HuH-7.5 (cell line): ENCODE data around the gene PLCG1.
"Not testable (repeated sequence)": the region's sequence is repeated elsewhere in the genome, so short reads cannot be mapped to it uniquely, and the experiment has no call there.

ENCODE experiments used
- DNase-seq: peaks from one replicate; pipeline ENCODE4 v3.0.0; 2011; ENCODE audit warnings: low spot score

PLCG1 gene

DNA sequence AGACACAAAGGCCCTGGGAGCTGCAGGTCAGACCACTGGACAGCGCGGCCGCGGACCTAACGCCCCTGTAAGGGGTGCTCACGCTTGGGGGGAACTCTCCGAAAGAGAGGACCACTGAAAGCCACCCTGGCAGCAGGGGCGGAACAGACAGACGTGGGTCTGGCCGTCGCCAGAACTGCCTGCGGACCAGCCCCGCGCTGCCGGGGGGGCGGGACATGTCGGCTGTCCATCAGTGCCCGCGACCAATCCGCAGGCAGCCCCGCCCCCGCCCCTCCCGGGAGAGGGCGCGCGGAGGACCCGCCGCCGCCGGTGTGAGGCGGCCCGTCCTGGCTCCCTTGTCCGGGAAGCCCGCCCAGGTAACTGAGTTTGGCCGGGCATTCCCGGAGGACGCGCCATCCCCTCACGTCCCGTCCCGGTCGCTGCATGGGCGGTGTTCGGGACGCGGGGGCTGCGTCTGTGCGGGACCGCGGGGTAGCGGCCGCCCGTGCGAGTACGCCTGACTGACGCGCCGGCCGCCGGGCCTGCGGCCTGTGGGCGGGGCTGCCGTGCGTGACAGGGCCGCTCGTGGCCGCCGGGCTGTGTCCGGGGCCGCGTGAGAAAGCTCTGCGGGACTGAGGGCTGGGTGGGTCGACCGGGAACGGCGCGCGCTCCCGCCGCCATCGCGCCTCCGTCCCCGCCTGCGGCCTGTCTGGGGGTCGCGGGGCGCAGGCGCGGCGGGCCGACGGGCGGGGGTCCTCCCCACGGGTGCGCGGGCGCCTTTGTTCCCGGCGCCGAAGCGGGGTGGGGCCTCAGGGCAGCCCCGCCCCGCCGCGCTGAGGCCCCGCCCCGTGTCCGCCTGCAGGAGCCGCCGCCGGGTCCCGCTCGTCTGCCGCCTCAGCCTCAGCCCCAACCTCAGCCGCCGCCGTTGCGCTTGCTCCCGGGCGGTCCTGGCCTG is at the start of gene PLCG1:
TSS of gene PLCG1 (plus strand) at position 864 of the 934 bp plus-strand sequence. CDS start 99 bp downstream, outside the sequence.
- DNase-seq = peak; percentile 97

DNA sequence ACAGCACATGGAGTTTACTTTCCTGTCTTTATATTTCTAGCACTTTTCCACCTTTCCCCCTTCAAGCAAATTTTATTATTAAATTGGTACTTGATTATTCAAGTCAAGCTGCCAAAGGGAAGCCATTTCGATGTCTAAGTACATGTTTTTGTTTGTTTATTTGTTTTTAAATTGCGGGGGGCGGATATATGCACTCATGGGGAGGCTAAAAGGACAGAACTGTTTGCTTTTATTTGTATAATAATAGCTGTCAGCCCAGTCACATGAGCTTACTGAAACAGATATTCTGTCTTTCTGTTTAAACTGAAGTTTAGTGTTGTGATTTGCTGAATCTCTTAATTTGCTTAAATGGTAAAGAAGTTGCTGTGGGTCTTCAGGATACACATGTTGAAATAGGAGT is 49.6 kb upstream of the PLCG1 start:
- DNase-seq = no peak

- DNase-seq = no peak
Observed at GRCh38 chr20:41089555-41089954, 47.8 kb upstream of the PLCG1 start.

- DNase-seq = no peak
Observed at GRCh38 chr20:41091927-41092326, 45.4 kb upstream of the PLCG1 start.

DNA sequence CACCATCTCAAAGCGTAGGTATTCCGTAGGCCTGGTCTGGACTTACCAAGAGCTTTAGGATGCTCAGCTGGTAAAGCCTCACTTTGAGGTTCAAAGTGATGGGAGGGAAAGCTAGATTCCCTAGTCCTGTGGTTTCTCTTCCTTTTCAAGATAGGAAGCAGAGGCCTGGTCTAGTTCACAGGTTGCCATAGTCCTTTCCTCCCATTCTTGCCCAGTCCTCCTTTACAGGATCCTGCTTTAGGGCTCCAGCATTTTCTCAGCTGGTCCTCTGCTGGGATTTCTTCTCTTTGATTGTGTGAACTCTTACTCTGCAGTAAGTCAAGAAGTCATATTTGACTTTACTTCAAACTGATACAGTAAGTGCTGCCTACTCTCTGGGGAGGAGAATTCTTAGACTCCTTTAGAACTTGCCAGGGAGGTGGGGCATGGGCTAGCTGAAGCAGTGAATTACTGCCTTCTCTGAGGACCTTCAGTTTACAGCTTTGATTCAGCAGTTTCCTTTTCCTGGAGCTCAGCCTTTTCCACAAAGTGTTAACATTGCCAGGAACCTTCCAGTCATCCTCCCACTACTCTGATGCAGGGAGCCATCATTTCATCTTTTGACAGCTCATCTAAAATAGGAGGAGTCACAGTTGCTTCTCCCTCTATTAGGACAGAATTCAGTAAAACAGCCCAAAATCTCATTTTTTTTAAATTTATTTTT is 42.8 kb upstream of the PLCG1 start:
- DNase-seq = no peak

DNA sequence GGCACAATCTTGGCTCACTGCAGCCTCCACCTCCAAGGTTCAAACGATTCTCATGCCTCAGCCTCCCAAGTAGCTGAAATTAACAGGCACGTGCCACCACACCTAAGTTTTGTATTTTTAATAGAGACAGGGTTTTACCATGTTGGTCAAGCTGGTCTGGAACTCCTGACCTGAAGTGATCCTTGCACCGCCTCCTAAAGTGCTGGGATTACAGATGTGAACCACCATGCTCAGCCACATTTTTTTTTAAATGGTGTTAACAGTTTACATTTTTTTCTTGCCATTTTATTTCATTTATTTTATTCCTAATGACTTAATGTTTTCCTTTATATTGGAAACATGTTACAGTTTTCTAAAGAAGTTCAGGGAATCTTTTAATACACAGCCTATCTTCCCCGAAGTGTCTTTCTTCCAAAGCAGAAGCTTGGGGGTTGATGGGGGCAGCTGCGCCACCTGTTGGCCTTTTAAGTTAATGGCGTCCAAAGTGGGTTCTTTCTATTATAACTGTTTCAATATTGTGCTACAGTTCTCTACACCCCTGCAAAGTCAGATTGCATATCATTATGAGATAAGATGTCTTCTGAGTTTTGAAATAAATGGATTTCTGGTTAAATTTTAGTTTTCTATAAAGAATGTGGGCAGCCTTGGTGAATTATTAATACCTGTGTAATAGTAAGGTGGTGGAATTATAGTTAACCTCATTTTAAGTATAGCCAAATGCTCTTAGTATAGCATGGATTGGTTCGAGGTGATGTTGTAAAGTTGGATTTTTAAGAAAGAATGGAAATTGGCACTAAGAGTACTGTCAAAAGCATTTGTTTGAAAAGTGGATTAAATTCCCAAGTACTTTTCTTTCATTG is 42.0 kb upstream of the PLCG1 start:
- peak; percentile 31 for DNase-seq

DNA sequence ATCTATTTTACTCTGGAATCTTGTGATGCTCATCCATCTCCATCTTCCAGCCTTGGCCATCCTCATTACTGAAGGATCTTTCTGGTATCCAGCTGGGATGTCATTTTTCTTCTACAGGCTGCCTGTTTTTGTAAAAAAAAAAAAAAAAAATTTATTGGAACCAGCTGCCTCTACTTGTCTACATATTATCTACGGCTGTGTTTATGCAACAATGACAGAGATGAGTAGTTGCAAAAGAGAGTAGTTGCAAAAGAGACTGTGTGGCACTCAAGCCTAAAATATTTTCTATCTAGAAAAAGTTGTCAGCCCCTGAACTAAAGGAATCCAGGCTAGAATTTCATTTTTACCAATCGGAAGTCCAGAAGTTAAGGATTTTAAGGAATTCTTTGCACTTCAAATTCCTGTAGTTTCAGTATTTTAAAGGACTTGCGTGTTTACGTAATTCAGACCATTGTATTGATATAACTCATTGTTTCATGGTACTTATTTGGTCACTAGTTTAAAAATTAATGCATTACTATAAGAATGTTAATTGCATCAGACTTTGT is 38.6 kb upstream of the PLCG1 start:
- no peak for DNase-seq

- no peak for DNase-seq
Observed at GRCh38 chr20:41100001-41100480, 37.3 kb upstream of the PLCG1 start.

GRCh38 chr20:41101660-41102059 is 35.7 kb upstream of the PLCG1 start:
- DNase-seq = no peak

- no peak for DNase-seq
Observed at GRCh38 chr20:41108531-41108930, 28.8 kb upstream of the PLCG1 start.

DNA sequence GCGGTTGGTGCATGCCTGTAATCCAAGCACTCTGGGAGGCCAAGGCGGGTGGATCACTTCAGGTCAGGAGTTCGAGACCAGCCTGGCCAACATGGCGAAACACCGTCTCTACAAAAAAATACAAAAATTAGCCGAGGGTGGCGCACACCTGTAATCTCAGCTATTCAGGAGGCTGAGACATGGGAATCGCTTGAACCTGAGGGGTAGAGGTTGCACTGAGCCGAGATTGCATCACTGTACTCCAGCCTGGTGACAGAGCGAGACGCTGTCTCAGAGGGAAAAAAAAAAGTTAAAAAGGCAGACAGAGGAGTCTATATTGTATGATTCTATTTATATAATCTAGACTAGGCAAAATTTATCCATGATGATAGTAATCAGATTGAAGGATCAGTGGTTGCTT is 27.3 kb upstream of the PLCG1 start:
- no peak for DNase-seq

- DNase-seq = no peak
Observed at GRCh38 chr20:41110930-41111577, 26.3 kb upstream of the PLCG1 start.

DNA sequence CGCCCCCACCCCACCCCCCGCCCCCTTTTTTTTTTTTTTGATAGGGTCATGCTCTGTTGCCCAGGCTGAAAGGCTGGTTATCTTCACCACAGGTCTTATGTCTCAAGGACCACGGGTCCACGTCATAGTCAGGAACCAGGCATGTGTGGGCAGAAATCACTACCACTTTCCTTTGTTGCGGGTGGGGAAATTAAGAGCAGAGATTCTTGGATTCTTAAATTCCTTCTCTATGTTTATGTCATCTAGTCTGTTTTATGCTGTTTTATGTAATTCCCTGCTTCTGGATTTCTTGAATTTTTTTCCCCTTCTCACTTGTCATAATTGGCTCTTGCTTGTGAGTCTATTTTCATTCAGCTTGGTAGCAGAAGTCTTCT is 25.8 kb upstream of the PLCG1 start:
- no peak for DNase-seq

DNA sequence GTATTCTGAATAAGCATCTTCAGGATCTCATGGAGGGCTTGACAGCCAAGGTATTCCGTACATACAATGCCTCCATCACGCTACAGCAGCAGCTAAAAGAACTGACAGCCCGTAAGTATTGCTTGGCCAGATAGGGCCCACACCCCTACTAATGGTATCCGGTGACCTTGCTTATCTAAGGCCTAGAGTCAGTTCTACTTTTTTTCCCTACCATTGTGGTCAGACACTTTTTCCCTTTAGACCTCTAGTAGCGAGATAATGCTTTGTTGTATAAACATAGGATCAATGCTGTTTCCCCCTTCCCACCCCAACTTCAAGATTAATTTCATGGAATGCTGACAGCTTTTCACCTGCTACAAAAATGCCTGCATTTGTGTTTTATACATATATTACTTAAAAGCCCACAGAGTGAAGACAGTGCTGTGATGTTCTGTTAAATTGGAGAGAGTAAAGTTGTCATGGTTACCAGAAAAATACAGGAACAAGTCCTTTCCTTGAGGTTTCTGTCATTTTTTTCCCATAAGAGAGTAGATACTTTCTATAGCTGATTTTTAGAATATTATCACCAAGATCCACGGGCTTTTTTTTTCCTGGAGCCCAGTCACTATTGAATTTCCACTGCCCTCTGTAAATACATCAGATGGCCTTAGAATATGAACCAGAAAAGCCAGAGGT is 20.9 kb upstream of the PLCG1 start:
- no peak for DNase-seq

DNA sequence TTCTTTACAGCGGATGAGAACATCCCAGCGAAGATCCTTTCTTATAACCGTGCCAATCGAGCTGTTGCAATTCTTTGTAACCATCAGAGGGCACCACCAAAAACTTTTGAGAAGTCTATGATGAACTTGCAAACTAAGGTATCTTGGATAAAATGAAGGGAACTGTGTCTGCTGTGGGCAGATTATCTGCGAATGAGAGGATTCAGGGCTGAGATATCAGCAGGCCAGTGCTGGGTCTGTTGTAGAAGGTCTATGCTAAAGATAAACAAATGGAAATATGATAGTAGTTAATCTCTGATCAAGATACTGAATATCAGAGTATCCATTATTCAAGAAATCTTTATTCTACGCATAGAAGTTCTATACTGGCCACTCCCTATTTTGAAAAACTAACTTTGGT is 19.2 kb upstream of the PLCG1 start:
- not testable (repeated sequence) for DNase-seq

- DNase-seq = no peak
Observed at GRCh38 chr20:41118632-41119031, 18.7 kb upstream of the PLCG1 start.

DNA sequence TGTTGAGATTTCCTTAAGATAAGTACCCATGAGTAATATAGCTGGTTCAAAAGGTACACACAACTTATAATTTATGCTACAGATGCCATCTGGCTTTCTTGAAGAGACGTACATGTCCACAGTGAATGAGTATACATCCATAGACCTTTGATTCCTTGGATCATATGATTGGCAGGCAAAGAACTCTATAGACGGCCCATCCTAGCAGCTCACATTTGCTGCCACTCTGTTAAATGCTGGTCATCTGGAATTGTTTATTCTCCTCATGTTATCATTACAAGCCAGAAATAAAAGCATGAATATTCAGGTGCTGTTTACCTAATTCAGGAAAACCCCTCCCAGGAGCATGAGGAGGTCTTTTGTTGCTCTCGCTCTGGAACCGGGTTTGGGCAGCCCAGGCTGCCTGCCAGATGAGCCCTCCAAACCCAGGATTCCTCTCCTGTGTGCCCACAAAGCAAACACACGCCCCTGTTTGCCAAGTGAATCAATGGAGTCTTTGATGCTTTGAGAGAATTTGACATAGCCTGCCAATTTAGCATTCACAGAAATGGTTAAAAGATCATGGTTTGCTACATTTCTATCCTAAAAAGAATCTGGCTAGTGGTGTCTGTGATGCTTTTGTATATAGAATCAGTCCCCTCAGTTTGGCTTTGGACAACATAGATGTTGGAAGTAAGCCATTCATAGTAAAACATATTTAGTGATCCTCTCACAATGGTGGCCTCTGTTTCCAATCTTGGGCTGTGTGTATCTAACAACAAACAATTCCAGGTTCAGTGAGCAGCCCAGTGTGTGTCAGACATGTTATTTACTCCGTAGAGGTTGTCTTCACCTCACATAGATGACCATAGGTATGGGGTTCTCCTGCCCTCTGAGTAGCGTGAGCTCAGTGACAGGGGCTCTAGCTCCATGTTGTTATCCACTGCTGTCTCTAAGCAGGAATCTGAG is 17.5 kb upstream of the PLCG1 start:
- DNase-seq = no peak

- DNase-seq = no peak
Observed at GRCh38 chr20:41121399-41121798, 15.9 kb upstream of the PLCG1 start.

- DNase-seq = no peak
Observed at GRCh38 chr20:41123631-41124030, 13.7 kb upstream of the PLCG1 start.
